GM23248 (cell line): ENCODE measurements around the gene CNNM4.

Source experiments
- EZH2 ChIP-seq: fragments of 200-600 bp; sonication (generic); IDR thresholded peaks from 2 replicates; pipeline ENCODE4 v1.6.1; 2018; ENCODE audit warnings: antibody characterized with exemption, mild to moderate bottlenecking; ENCODE audit not compliant: insufficient read depth, poor library complexity, severe bottlenecking
- EZH2phosphoT487 ChIP-seq: fragments of 200-600 bp; sonication (generic); IDR thresholded peaks from 2 replicates; pipeline ENCODE4 v1.6.1; 2018; ENCODE audit warnings: antibody characterized with exemption, moderate library complexity, mild to moderate bottlenecking, low read depth; ENCODE audit not compliant: insufficient read depth

DNA sequence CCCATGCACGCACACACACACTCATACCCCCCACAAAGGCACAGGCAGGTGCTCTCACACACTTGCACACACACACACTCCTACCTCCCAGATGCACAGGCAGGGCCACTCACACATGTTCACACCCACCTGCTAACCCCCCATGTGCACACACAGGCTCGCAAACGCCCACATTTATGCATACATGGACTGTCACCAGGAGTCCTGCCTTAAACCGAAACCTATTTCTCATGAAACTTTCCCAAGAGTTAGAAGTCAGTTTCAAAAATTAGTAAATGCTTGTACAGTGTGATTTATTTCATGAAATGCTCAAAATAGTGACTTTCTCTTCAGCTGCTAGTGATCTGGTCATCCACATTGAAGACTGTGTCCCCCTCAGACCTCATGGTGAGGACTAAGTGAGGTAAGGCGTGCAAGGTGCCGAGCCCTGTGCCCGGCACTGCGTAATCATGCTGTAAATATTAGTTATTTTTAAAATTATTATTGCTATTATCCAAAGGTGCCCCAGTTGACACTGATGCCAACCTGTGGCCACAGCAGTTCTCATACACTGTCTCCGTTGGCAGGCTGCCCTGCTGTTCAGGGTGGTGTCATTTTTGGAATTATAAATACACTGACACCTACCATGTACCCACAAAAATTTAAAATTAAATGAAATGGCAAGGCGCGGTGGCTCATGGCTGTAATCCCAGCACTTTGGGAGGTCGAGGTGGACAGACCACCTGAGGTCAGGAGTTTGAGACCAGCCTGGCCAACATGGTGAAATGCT lies 12.4 kb downstream of the CNNM4 start:
- TF ChIP-seq EZH2phosphoT487 (no peak), EZH2 (no peak)
